ENCODE data around the gene KCNMA1.

KCNMA1 gene

DNA sequence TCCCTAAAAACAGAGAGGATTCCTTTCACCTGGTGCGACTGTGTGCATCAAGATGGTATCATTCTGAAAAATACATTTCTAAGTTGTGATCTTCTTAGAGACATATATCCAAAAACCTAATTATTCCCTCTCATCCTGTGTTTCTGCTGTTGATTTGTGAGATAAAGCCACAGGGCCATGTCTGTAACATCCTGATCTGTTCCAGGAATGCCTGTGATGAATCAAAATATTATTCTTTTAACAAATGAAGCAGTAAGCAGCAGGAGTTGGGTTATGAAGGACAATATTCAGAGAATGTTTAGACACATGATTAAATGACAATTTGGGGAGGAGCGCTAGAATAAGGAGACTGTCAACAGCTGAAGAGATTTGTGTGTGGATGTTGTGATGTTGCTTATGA lies 731.4 kb downstream of the KCNMA1 start:
- no peaks in the 10 kb centered on the region for H3K9me3 ChIP-seq (ENCODE audit: control insufficient read depth in 2 of 2, low read length in 2 of 2)
- no peaks in the 10 kb centered on the region for H3K36me3 ChIP-seq (ENCODE audit: control insufficient read depth in 2 of 2, insufficient read depth in 2 of 2, low read length in 2 of 2)
- H3K4me3 ChIP-seq (ENCODE audit: low read length in 2 of 2), result no peak overlapping the region
- H3K4me1 ChIP-seq (ENCODE audit: control insufficient read depth in 2 of 2, insufficient read depth in 2 of 2, low read length in 2 of 2), result no peaks in the 10 kb centered on the region
- no peak overlapping the region for H3K27ac ChIP-seq (ENCODE audit: low read depth in 2 of 2, low read length in 2 of 2)
- no peak overlapping the region for H3K9ac ChIP-seq (ENCODE audit: low read depth in 1 of 2, low read length in 2 of 2)
- H3K27me3 ChIP-seq (ENCODE audit: control insufficient read depth in 2 of 2, insufficient read depth in 2 of 2, low read length in 2 of 2), result no peaks in the 10 kb centered on the region

DNA sequence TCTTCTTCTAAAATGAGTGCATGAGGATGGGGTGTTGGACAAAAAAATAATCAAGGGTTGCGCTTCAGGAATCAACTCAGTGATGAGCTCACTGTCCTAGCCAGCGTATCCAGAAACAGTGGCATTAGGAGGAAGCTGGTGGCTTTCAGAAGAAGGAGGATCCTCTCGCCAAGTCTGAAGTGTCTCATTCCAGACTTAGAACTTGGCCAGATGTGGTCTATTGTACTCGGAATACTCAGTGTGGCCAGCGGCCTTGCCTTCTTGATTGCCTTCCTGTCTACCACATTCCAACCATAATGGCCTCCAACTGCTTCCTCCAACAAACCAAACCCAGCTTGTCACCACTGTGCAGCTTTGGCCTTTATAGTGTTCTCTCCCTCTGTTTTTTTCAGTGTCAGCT lies 732.4 kb downstream of the KCNMA1 start:
- H3K9ac ChIP-seq (ENCODE audit: low read depth in 1 of 2, low read length in 2 of 2), result no peak overlapping the region
- H3K4me1 ChIP-seq (ENCODE audit: control insufficient read depth in 2 of 2, insufficient read depth in 2 of 2, low read length in 2 of 2), result no peaks in the 10 kb centered on the region
- no peak overlapping the region for H3K27ac ChIP-seq (ENCODE audit: low read depth in 2 of 2, low read length in 2 of 2)
- no peak overlapping the region for H3K4me3 ChIP-seq (ENCODE audit: low read length in 2 of 2)
- H3K36me3 ChIP-seq (ENCODE audit: control insufficient read depth in 2 of 2, insufficient read depth in 2 of 2, low read length in 2 of 2), result no peaks in the 10 kb centered on the region
- H3K9me3 ChIP-seq (ENCODE audit: control insufficient read depth in 2 of 2, low read length in 2 of 2), result no peaks in the 10 kb centered on the region
- H3K27me3 ChIP-seq (ENCODE audit: control insufficient read depth in 2 of 2, insufficient read depth in 2 of 2, low read length in 2 of 2), result no peaks in the 10 kb centered on the region

DNA sequence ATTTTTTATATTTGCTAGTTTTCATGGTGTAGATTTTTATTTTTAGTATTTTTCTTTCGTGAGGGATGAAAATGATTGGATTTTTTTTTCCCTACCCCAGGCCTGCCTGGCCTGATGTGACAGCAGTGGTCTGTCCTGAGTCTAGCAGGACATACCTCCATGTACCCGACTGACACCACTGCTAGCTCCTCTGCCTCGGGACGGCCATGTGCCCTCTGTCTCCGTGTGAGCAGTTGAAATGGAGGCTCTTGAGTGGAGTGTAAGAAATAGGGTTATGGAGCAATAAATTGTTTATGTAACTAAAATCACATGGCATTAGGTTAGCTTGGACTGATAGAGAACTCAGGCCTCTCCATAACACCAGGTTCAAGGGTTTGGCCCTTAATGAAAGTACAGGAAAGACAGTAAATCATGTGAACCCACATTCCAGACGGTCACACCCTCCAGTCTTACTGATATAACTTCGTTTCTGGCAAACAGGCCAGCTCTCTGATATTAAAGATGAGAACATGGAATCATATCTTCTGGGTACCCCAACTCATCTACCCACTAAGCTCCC lies 734.1 kb downstream of the KCNMA1 start:
- Histone ChIP-seq H3K27me3 (ENCODE audit: control insufficient read depth in 2 of 2, insufficient read depth in 2 of 2, low read length in 2 of 2) (no peaks in the 10 kb centered on the region), H3K36me3 (ENCODE audit: control insufficient read depth in 2 of 2, insufficient read depth in 2 of 2, low read length in 2 of 2) (no peaks in the 10 kb centered on the region), H3K9me3 (ENCODE audit: control insufficient read depth in 2 of 2, low read length in 2 of 2) (no peaks in the 10 kb centered on the region), H3K9ac (ENCODE audit: low read depth in 1 of 2, low read length in 2 of 2) (no peak overlapping the region), H3K4me1 (ENCODE audit: control insufficient read depth in 2 of 2, insufficient read depth in 2 of 2, low read length in 2 of 2) (no peaks in the 10 kb centered on the region), H3K27ac (ENCODE audit: low read depth in 2 of 2, low read length in 2 of 2) (no peak overlapping the region), H3K4me3 (ENCODE audit: low read length in 2 of 2) (no peak overlapping the region)

DNA sequence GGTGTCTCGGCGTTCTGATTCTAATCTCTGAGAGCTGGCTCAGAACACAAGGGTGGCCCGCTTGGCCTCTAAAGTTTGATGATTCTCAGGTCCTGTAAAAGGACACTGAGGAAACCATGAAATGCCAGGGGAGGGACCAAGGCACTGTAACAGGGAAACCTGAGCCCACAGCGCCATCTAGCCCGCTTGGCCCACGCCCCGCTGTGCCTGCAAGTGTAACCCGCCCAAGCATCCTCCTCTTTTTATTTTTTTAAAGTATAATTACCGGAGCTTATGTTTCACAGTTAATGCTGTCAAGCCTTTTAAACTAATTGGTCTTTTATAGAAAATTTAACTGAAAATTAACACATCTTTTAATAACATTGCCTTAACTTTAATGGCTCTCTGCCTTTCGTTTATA lies 734.7 kb downstream of the KCNMA1 start:
- H3K27ac ChIP-seq (ENCODE audit: low read depth in 2 of 2, low read length in 2 of 2), result no peak overlapping the region
- no peaks in the 10 kb centered on the region for H3K36me3 ChIP-seq (ENCODE audit: control insufficient read depth in 2 of 2, insufficient read depth in 2 of 2, low read length in 2 of 2)
- H3K27me3 ChIP-seq (ENCODE audit: control insufficient read depth in 2 of 2, insufficient read depth in 2 of 2, low read length in 2 of 2), result no peaks in the 10 kb centered on the region
- no peaks in the 10 kb centered on the region for H3K4me1 ChIP-seq (ENCODE audit: control insufficient read depth in 2 of 2, insufficient read depth in 2 of 2, low read length in 2 of 2)
- H3K9me3 ChIP-seq (ENCODE audit: control insufficient read depth in 2 of 2, low read length in 2 of 2), result no peaks in the 10 kb centered on the region
- no peak overlapping the region for H3K9ac ChIP-seq (ENCODE audit: low read depth in 1 of 2, low read length in 2 of 2)
- H3K4me3 ChIP-seq (ENCODE audit: low read length in 2 of 2), result no peak overlapping the region

DNA sequence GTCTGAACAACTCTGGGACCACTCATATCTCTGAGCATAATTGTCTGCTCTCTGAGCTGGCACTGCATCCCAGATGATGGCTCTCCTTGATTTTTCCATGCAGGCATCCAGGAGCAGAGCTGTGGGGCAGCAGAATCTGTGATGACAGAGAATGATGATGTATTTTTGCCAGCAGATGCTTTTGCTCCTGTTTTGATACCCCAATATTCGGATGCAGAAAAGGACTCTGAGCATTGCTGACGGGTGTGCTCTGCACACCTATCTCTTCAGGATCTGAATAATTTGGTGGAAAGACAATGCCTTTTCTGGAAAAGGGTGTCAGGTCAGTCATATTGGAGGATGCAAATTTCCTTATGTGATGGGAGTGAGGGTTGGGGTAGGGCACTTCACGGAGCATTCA lies 735.9 kb downstream of the KCNMA1 start:
- Histone ChIP-seq H3K27me3 (ENCODE audit: control insufficient read depth in 2 of 2, insufficient read depth in 2 of 2, low read length in 2 of 2) (no peaks in the 10 kb centered on the region), H3K9me3 (ENCODE audit: control insufficient read depth in 2 of 2, low read length in 2 of 2) (no peaks in the 10 kb centered on the region), H3K27ac (ENCODE audit: low read depth in 2 of 2, low read length in 2 of 2) (no peak overlapping the region), H3K4me3 (ENCODE audit: low read length in 2 of 2) (no peak overlapping the region), H3K36me3 (ENCODE audit: control insufficient read depth in 2 of 2, insufficient read depth in 2 of 2, low read length in 2 of 2) (no peaks in the 10 kb centered on the region), H3K4me1 (ENCODE audit: control insufficient read depth in 2 of 2, insufficient read depth in 2 of 2, low read length in 2 of 2) (no peaks in the 10 kb centered on the region), H3K9ac (ENCODE audit: low read depth in 1 of 2, low read length in 2 of 2) (no peak overlapping the region)

DNA sequence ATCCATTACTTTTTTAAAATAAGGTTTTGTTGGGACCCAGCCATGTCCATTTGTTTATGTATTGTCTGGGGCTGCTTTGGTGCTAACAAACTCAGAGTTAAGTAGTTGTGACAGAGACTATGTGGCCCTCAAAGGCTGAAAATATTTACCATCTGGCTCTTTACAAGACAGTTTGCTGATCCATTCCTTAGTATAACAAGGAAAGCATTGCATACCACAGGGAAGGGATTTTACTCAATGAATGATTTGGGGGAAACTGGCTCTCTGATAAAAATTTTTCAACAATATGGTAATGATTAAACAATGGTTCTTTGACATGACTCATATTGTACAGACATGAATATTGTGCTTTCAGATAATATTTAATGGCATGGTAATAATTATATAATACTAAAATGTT lies 738.1 kb downstream of the KCNMA1 start:
- no peaks in the 10 kb centered on the region for H3K36me3 ChIP-seq (ENCODE audit: control insufficient read depth in 2 of 2, insufficient read depth in 2 of 2, low read length in 2 of 2)
- H3K9me3 ChIP-seq (ENCODE audit: control insufficient read depth in 2 of 2, low read length in 2 of 2), result no peaks in the 10 kb centered on the region
- no peaks in the 10 kb centered on the region for H3K27me3 ChIP-seq (ENCODE audit: control insufficient read depth in 2 of 2, insufficient read depth in 2 of 2, low read length in 2 of 2)
- no peak overlapping the region for H3K4me3 ChIP-seq (ENCODE audit: low read length in 2 of 2)
- no peak overlapping the region for H3K9ac ChIP-seq (ENCODE audit: low read depth in 1 of 2, low read length in 2 of 2)
- no peaks in the 10 kb centered on the region for H3K4me1 ChIP-seq (ENCODE audit: control insufficient read depth in 2 of 2, insufficient read depth in 2 of 2, low read length in 2 of 2)
- no peak overlapping the region for H3K27ac ChIP-seq (ENCODE audit: low read depth in 2 of 2, low read length in 2 of 2)

DNA sequence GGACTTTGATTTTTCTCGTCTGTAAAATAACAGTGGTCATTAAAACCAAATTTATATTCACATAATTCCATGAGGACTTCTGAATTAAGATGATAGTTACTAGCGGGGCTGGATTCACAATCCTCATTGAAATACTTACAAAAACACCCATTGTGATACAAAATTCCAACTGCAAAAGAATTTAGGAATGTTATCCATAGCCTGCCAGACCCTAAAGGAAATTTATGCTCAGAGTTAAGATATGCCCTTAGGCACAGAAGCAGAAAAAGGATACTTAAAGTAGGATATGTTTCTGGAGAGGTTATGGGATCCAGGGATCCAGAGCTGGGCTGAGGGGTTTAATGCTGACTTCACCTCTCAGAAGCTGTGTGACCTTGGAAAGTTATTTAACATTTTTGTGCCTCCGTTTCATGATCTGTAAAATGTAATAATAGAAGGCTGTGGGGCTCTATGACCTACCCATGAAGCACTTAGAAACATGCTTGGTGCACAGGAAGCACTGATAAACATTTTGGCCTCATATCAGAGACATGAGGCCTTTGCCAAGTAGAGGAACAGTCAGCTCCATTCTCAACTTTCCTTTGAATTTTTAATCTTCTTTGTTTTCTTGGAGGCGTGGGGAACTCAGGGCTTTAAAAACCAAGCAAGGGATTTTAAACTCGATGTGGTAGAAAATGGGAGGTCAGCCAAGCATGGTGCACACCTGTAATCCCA lies 744.7 kb downstream of the KCNMA1 start:
- H3K9me3 ChIP-seq (ENCODE audit: control insufficient read depth in 2 of 2, low read length in 2 of 2), result no peaks in the 10 kb centered on the region
- no peak overlapping the region for H3K9ac ChIP-seq (ENCODE audit: low read depth in 1 of 2, low read length in 2 of 2)
- no peak overlapping the region for H3K27ac ChIP-seq (ENCODE audit: low read depth in 2 of 2, low read length in 2 of 2)
- no peaks in the 10 kb centered on the region for H3K36me3 ChIP-seq (ENCODE audit: control insufficient read depth in 2 of 2, insufficient read depth in 2 of 2, low read length in 2 of 2)
- H3K4me1 ChIP-seq (ENCODE audit: control insufficient read depth in 2 of 2, insufficient read depth in 2 of 2, low read length in 2 of 2), result no peaks in the 10 kb centered on the region
- H3K27me3 ChIP-seq (ENCODE audit: control insufficient read depth in 2 of 2, insufficient read depth in 2 of 2, low read length in 2 of 2), result no peaks in the 10 kb centered on the region
- H3K4me3 ChIP-seq (ENCODE audit: low read length in 2 of 2), result no peak overlapping the region

DNA sequence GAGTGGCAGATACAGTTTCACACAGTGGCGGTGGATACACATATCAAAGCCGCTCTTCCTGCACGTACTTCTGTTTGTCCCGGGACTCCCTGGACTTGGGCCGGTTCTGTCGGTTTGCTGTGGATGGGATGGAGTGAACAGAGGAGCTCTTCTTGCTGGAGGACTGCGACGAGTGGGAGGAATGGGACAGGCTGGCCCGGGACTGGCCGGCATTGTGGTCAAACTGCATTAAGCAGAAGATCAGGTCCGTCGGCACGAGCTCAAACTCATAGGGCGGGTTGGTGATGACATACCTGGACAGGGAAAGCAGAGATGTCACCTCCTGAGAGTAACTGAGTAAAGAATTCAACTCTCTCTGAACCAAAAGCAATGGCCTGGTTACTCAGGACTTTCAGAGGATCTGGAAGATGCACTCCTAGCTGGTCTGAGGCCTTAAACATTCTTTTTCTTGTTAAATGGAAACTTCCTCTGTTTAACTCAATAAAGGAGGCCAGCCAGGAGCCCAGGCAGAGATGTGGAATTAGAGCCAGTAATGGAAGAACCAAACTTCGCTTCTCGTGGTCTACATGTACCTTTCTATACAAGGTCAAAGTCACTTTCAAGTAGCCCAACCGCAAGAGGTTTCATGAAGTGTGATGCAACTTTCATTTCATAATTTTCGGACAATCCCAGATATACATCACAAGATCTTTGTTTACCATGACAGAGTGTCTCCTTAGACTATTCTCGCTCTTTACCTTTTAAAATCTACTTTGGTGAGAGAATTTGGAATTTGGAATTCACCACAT lies 750.2 kb downstream of the KCNMA1 start:
- no peak overlapping the region for H3K27ac ChIP-seq (ENCODE audit: low read depth in 2 of 2, low read length in 2 of 2)
- H3K9ac ChIP-seq (ENCODE audit: low read depth in 1 of 2, low read length in 2 of 2), result no peak overlapping the region
- H3K36me3 ChIP-seq (ENCODE audit: control insufficient read depth in 2 of 2, insufficient read depth in 2 of 2, low read length in 2 of 2), result no peaks in the 10 kb centered on the region
- H3K4me3 ChIP-seq (ENCODE audit: low read length in 2 of 2), result no peak overlapping the region
- no peaks in the 10 kb centered on the region for H3K27me3 ChIP-seq (ENCODE audit: control insufficient read depth in 2 of 2, insufficient read depth in 2 of 2, low read length in 2 of 2)
- H3K9me3 ChIP-seq (ENCODE audit: control insufficient read depth in 2 of 2, low read length in 2 of 2), result no peaks in the 10 kb centered on the region
- H3K4me1 ChIP-seq (ENCODE audit: control insufficient read depth in 2 of 2, insufficient read depth in 2 of 2, low read length in 2 of 2), result peaks cover 0 to 6% of the 10 kb centered on the region in 2 donors

DNA sequence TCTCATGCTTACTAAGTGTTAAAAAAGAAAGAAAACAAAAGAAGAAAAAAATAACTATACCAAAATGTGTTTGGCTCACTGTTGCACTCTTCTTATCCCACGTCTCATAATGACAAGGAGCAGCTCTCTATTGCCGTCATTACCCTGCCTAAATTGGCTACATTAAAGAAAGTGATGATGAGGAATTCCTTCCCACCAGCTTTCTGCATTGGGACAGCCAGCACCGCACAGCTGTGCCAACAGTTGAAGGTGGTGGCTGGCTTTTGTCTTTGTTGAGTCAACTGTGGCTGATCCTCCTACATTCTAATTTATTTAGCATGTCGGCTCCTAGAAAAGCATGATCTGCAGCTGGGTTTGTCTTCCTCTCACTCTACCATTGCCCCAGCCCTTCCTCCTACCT lies 751.8 kb downstream of the KCNMA1 start:
- H3K27ac ChIP-seq (ENCODE audit: low read depth in 2 of 2, low read length in 2 of 2), result no peak overlapping the region
- no peaks in the 10 kb centered on the region for H3K27me3 ChIP-seq (ENCODE audit: control insufficient read depth in 2 of 2, insufficient read depth in 2 of 2, low read length in 2 of 2)
- peaks cover 0 to 6% of the 10 kb centered on the region in 2 donors for H3K4me1 ChIP-seq (ENCODE audit: control insufficient read depth in 2 of 2, insufficient read depth in 2 of 2, low read length in 2 of 2)
- no peak overlapping the region for H3K9ac ChIP-seq (ENCODE audit: low read depth in 1 of 2, low read length in 2 of 2)
- H3K4me3 ChIP-seq (ENCODE audit: low read length in 2 of 2), result no peak overlapping the region
- H3K36me3 ChIP-seq (ENCODE audit: control insufficient read depth in 2 of 2, insufficient read depth in 2 of 2, low read length in 2 of 2), result no peaks in the 10 kb centered on the region
- H3K9me3 ChIP-seq (ENCODE audit: control insufficient read depth in 2 of 2, low read length in 2 of 2), result no peaks in the 10 kb centered on the region

DNA sequence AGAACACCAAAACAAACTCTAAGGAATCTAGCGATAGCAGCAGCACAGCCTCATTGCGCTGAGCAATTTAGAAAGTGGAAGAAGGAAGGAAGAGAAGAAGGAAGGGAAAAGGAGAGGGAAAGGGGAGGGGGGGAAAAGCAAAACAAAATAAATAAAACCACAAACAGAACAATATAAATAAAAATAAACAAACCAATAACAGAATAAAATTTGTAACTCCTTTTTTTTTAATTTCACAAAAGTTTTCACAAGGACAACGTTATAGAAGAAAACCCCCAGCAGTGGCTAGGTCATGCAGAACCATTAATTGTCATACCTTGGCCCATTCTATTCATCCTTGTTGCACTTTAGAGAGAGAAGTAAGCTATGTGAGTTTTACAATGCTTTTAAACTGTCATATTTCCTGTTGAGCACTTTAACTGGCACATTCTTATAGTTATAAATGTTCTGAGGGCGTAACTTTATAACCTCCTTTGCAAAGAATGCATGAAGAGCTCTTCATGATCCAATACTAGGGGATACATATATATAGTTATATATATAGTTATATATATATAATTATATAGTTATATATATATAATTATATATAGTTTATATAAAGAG lies 752.8 kb downstream of the KCNMA1 start:
- peaks cover 0 to 6% of the 10 kb centered on the region in 2 donors for H3K4me1 ChIP-seq (ENCODE audit: control insufficient read depth in 2 of 2, insufficient read depth in 2 of 2, low read length in 2 of 2)
- no peaks in the 10 kb centered on the region for H3K27me3 ChIP-seq (ENCODE audit: control insufficient read depth in 2 of 2, insufficient read depth in 2 of 2, low read length in 2 of 2)
- H3K9me3 ChIP-seq (ENCODE audit: control insufficient read depth in 2 of 2, low read length in 2 of 2), result no peaks in the 10 kb centered on the region
- H3K36me3 ChIP-seq (ENCODE audit: control insufficient read depth in 2 of 2, insufficient read depth in 2 of 2, low read length in 2 of 2), result no peaks in the 10 kb centered on the region
- no peak overlapping the region for H3K9ac ChIP-seq (ENCODE audit: low read depth in 1 of 2, low read length in 2 of 2)
- no peak overlapping the region for H3K4me3 ChIP-seq (ENCODE audit: low read length in 2 of 2)
- H3K27ac ChIP-seq (ENCODE audit: low read depth in 2 of 2, low read length in 2 of 2), result no peak overlapping the region
